ENCODE data around the gene NKIRAS2. TPM values are rescaled to one million over a fixed set of nuclear protein-coding genes. Genes with fewer than 3 reads are reported as not detected.

The NKIRAS2 gene
- total RNA-seq, 1 experiment from 2014 or later = 38.3 TPM

DNA sequence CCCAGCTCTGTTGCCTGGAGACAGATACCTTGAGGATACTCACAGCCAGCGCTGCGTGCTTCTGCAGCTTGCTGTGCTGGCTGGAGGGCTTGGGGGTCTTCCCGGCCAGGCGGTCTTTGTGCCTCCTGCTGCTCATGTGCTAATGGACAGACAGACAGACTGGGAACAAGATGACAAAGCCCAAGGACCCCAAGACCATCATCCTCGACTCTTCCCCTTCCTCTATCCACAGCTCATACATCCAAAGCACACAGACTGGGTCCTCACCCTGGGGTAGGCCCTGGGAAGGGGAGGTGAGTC is 7.7 kb downstream of the NKIRAS2 start:
- Histone ChIP-seq H3K4me3 (no peak overlapping the region), H3K4me2 (no peak overlapping the region), H3K9me2 (ENCODE audit: insufficient read depth) (no peaks in the 10 kb centered on the region), H3K27ac (no peak overlapping the region), H3K36me3 (ENCODE audit: low read depth) (no peaks in the 10 kb centered on the region), H3F3A (ENCODE audit: insufficient read depth, low read depth) (peaks cover 37% of the 10 kb centered on the region), H3K9me3 (ENCODE audit: insufficient read depth, low read depth) (no peaks in the 10 kb centered on the region), H3K27me3 (ENCODE audit: insufficient read depth, low read depth) (no peaks in the 10 kb centered on the region), H3K79me2 (ENCODE audit: low read depth) (no peaks in the 10 kb centered on the region), H3K4me1 (replicated peaks; ENCODE audit: insufficient read depth) (peaks cover 27% of the 10 kb centered on the region), H4K20me1 (ENCODE audit: insufficient read depth) (no peaks in the 10 kb centered on the region; the same call in 1 of the 2 replicates), H2AFZ (no peak overlapping the region)
- no peak for TF ChIP-seq EZH2 (IDR thresholded peaks at IDR 0.05; ENCODE audit: low read depth)
- TF ChIP-seq, protein P1, sequence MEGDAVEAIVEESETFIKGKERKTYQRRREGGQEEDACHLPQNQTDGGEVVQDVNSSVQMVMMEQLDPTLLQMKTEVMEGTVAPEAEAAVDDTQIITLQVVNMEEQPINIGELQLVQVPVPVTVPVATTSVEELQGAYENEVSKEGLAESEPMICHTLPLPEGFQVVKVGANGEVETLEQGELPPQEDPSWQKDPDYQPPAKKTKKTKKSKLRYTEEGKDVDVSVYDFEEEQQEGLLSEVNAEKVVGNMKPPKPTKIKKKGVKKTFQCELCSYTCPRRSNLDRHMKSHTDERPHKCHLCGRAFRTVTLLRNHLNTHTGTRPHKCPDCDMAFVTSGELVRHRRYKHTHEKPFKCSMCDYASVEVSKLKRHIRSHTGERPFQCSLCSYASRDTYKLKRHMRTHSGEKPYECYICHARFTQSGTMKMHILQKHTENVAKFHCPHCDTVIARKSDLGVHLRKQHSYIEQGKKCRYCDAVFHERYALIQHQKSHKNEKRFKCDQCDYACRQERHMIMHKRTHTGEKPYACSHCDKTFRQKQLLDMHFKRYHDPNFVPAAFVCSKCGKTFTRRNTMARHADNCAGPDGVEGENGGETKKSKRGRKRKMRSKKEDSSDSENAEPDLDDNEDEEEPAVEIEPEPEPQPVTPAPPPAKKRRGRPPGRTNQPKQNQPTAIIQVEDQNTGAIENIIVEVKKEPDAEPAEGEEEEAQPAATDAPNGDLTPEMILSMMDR (conservative IDR thresholded peaks at IDR 0.05) = no peak
- intact Hi-C loops (cut with micrococcal nuclease; ENCODE audit: unreplicated experiment) = loop anchor here (10.0 kb wide), 1 partner anchor 297 kb away; no protein-coding TSS in a partner anchor
- BruUV-seq (replicated peaks) = no TSS peak
- no peak for DNase-seq
- ChIA-PET CTCF (no interaction called here), POLR2A (ENCODE audit: unreplicated experiment) (no interaction called here)

DNA sequence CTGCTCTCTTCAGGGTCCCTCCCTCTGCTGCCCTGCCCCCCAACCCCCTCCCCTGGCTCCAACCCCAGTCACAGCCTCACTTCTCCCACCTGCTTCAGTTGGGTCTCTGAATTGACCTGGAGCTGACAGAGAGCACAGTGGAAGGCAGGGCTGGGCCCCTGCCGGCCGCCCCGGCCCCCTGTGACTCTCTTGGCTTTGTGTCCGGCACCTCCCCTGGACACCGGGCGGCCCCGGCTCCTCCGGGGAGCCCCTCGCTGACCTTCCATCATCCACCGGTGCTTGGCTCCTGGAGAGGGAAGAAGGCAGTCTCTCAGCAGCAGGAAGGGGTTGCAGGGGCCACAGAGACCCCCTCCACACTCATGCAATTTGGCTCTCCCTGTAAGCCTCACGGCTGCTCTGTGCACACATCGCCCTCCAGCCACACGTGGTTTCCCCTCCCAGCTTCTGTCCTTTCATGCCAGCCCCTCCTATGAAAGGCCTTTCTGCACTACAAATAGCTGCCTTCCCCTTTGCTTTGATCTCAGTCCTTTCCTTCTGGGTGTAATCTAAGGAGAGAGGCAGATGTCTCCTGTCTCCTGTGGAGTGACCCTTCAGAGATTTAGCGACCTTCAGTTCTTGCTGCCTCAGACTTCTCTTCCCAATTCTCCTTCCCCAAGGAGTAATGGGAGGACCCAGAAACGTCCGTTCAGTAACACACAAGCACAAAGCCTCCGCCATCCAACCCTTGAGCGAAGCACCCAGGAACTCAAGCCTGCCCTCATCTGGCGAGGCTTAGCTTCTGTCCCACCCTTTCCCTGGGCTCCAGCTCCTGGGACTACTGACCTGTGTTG is 8.3 kb downstream of the NKIRAS2 start:
- Histone ChIP-seq H3K79me2 (ENCODE audit: low read depth) (no peaks in the 10 kb centered on the region), H2AFZ (no peak overlapping the region), H3K9me2 (ENCODE audit: insufficient read depth) (no peaks in the 10 kb centered on the region), H3K9me3 (ENCODE audit: insufficient read depth, low read depth) (no peaks in the 10 kb centered on the region), H3K4me1 (replicated peaks; ENCODE audit: insufficient read depth) (peaks cover 27% of the 10 kb centered on the region), H3F3A (ENCODE audit: insufficient read depth, low read depth) (peaks cover 31% of the 10 kb centered on the region), H3K27me3 (ENCODE audit: insufficient read depth, low read depth) (no peaks in the 10 kb centered on the region), H3K36me3 (ENCODE audit: low read depth) (no peaks in the 10 kb centered on the region), H4K20me1 (ENCODE audit: insufficient read depth) (no peaks in the 10 kb centered on the region; the same call in 1 of the 2 replicates), H3K4me2 (no peak overlapping the region), H3K4me3 (no peak overlapping the region), H3K27ac (no peak overlapping the region)
- no peak for DNase-seq
- CTCF ChIA-PET = no interaction called here
- no TSS peak for BruUV-seq (replicated peaks)
- TF ChIP-seq EZH2 (IDR thresholded peaks at IDR 0.05; ENCODE audit: low read depth) = no peak
- TF ChIP-seq, protein P1 (conservative IDR thresholded peaks at IDR 0.05) = no peak
- POLR2A ChIA-PET (ENCODE audit: unreplicated experiment) = interaction anchor here (0.6 kb wide), 1 partner anchor 979 kb away, joined by 3 read pairs; no protein-coding TSS in a partner anchor
- intact Hi-C loops (cut with micrococcal nuclease; ENCODE audit: unreplicated experiment) = loop anchor here (10.0 kb wide), 1 partner anchor 297 kb away; no protein-coding TSS in a partner anchor

DNA sequence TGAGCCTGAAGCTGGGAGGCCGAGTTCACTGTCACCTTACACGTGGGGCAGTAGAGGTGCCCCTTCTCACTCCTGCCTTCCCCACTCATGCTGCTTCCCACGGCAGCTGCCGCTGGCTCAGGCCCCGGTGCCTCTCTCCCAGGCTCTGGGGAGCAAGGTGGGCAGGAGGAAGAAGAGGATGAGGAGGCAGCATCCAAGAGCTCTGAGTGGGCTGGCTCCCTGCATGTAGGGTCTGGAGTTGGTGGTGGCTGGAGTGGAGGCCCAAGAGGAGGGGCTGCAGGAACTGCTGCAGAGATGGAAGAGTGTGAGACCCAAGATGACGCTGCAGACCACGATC is 8.9 kb downstream of the NKIRAS2 start:
- Histone ChIP-seq H3K4me3 (no peak overlapping the region), H3K36me3 (ENCODE audit: low read depth) (no peaks in the 10 kb centered on the region), H3K9me3 (ENCODE audit: insufficient read depth, low read depth) (no peaks in the 10 kb centered on the region), H3K27me3 (ENCODE audit: insufficient read depth, low read depth) (no peaks in the 10 kb centered on the region), H3K9me2 (ENCODE audit: insufficient read depth) (no peaks in the 10 kb centered on the region), H2AFZ (no peak overlapping the region), H3K4me1 (replicated peaks; ENCODE audit: insufficient read depth) (peaks cover 23% of the 10 kb centered on the region), H3K4me2 (no peak overlapping the region), H4K20me1 (ENCODE audit: insufficient read depth) (no peaks in the 10 kb centered on the region; the same call in 1 of the 2 replicates), H3K27ac (no peak overlapping the region), H3F3A (ENCODE audit: insufficient read depth, low read depth) (peaks cover 25% of the 10 kb centered on the region), H3K79me2 (ENCODE audit: low read depth) (no peaks in the 10 kb centered on the region)
- intact Hi-C loops (cut with micrococcal nuclease; ENCODE audit: unreplicated experiment) = loop anchor here (10.0 kb wide), 1 partner anchor 296 kb away; no protein-coding TSS in a partner anchor
- ChIA-PET POLR2A (ENCODE audit: unreplicated experiment) (interaction anchor here (0.6 kb wide), 1 partner anchor 979 kb away, joined by 3 read pairs; no protein-coding TSS in a partner anchor), CTCF (no interaction called here)
- TF ChIP-seq, protein P1 (conservative IDR thresholded peaks at IDR 0.05) = no peak
- no peak for TF ChIP-seq EZH2 (IDR thresholded peaks at IDR 0.05; ENCODE audit: low read depth)
- BruUV-seq (replicated peaks) = no TSS peak
- no peak for DNase-seq
